ENCODE measurements around the gene SH3PXD2B.

SH3PXD2B gene

DNA sequence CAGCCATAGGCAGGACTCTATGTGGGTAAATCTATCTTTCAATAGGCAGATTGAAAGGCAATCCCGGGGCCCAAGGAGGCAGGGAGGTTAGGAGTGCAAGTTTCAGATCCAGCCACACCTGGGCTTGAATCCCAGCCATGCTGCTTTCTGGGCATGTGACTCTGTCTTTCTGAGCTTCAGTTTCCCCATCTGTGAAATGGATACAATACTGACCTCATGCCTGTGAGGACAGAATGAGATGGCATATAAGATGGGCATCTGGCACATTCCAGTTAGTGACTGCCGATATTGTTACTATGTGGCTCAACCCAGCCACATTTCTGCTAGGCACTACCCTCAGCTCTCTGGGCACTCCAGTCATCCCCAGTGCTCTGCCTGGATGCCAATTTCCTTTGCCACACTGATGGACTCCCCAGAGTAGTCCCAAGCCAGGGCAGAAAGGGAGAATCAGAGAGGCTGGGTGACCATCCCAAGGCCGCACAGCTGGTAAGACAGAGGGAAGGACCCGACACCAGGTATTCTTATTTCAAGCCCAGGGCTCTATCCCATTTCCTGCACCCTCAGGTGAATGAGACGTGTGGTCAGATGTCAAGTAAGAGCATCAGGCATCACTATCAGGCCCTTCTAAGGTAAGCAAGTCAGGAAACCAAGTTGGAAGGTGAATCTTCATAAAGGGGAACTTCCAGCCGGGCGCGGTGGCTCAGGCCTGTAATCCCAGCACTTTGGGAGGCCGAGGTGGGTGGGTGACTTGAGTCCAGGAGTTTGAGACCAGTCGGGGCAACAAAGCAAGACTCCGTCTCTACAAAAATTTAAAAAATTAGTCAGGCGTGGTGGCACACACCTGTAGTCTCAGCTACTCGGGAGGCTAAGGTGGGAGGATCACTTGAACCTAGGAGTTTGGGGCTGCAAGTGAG lies 38.7 kb downstream of the SH3PXD2B start:
- TF ChIP-seq FOXP2 (optimal IDR thresholded peaks at IDR 0.05; ENCODE audit: borderline replicate concordance, extremely low read depth, extremely low read length, insufficient read depth), result no peak

DNA sequence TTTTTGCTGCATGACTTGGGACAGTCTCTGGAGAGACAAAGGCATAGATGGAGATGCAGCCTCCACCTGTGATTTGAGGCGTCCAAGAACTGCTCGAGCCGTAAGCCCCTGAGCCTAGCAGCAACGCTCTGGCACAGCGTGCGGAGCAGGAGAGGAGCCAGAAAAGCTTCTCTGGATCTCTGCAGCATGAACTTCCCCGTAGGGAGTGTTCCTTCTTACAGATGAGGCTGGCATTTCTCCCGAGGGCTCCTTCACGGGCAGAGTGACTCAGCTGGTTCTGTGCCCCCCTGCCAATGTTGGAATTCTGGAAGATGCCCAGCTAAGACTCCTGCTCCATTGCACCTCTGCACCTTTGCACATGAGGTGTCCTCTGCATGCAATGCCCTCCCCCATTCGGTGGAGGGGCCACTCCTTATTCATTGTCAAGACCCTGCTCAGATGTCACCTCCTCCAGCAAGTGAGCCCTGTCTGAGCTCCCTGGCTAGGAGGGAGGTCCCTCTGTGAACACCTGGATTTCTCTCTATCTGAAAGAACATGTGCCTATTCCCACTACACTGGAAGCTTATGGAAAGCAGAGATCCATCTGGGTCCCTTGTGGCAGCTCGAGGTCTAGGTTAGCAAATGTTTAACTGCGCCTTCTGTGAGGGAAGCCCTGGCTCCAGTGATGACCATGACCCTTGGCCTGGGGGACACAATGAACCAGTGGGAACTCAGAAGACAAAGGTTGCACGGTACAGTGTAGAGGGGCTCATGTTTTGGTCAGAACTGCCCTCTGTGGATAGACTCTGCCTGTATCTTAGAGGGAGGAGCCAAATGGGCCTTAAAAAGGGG lies 39.6 kb downstream of the SH3PXD2B start:
- TF ChIP-seq TAF1 (IDR thresholded peaks at IDR 0.05; ENCODE audit: borderline replicate concordance, insufficient read depth, low read length), result no peak
- no peak for TF ChIP-seq POLR2AphosphoS5 (IDR thresholded peaks at IDR 0.05; ENCODE audit: low read depth, low read length)
- TF ChIP-seq, protein P1, sequence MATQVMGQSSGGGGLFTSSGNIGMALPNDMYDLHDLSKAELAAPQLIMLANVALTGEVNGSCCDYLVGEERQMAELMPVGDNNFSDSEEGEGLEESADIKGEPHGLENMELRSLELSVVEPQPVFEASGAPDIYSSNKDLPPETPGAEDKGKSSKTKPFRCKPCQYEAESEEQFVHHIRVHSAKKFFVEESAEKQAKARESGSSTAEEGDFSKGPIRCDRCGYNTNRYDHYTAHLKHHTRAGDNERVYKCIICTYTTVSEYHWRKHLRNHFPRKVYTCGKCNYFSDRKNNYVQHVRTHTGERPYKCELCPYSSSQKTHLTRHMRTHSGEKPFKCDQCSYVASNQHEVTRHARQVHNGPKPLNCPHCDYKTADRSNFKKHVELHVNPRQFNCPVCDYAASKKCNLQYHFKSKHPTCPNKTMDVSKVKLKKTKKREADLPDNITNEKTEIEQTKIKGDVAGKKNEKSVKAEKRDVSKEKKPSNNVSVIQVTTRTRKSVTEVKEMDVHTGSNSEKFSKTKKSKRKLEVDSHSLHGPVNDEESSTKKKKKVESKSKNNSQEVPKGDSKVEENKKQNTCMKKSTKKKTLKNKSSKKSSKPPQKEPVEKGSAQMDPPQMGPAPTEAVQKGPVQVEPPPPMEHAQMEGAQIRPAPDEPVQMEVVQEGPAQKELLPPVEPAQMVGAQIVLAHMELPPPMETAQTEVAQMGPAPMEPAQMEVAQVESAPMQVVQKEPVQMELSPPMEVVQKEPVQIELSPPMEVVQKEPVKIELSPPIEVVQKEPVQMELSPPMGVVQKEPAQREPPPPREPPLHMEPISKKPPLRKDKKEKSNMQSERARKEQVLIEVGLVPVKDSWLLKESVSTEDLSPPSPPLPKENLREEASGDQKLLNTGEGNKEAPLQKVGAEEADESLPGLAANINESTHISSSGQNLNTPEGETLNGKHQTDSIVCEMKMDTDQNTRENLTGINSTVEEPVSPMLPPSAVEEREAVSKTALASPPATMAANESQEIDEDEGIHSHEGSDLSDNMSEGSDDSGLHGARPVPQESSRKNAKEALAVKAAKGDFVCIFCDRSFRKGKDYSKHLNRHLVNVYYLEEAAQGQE (IDR thresholded peaks at IDR 0.05; ENCODE audit: insufficient read depth in 1 of 2, low read depth in 2 of 2, low read length in 2 of 2), result no peak
- TF ChIP-seq SIN3A (IDR thresholded peaks at IDR 0.05; ENCODE audit: borderline replicate concordance, insufficient read depth, low read length), result no peak
- TF ChIP-seq FOXP2 (optimal IDR thresholded peaks at IDR 0.05; ENCODE audit: borderline replicate concordance, extremely low read depth, extremely low read length, insufficient read depth), result no peak

DNA sequence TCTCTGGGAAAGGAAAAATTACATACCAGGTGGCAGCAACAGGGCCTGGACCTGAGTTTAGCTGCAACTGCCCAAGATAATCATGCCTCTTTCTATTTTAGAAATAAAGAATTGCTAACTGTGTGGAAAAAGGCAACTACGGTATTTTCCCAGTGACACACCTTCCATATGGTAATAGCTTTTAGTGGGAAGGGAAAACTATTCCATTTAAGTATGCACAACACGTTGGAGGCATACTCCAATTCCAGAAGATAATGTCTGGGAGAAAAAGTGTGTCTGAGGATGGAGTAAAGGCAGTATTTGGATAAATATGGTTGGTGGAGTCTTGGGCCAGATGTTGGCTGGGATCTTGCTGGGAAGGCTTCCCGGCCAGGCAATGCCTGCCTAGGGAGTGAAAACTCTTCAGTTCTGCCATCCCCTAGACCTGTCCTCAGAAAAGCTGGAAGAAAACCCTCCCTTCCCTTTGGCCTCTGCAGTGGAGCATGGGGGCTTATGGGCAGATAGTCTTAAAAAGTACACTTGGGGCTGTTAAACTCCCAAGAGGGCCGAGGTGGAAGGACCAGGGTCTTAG lies 40.6 kb downstream of the SH3PXD2B start:
- TF ChIP-seq FOXP2 (optimal IDR thresholded peaks at IDR 0.05; ENCODE audit: borderline replicate concordance, extremely low read depth, extremely low read length, insufficient read depth), result no peak
- no peak for TF ChIP-seq TAF1 (IDR thresholded peaks at IDR 0.05; ENCODE audit: borderline replicate concordance, insufficient read depth, low read length)
- TF ChIP-seq SIN3A (IDR thresholded peaks at IDR 0.05; ENCODE audit: borderline replicate concordance, insufficient read depth, low read length), result no peak
- TF ChIP-seq POLR2AphosphoS5 (IDR thresholded peaks at IDR 0.05; ENCODE audit: low read depth, low read length), result no peak
- TF ChIP-seq, protein P1 (IDR thresholded peaks at IDR 0.05; ENCODE audit: insufficient read depth in 1 of 2, low read depth in 2 of 2, low read length in 2 of 2), result no peak

DNA sequence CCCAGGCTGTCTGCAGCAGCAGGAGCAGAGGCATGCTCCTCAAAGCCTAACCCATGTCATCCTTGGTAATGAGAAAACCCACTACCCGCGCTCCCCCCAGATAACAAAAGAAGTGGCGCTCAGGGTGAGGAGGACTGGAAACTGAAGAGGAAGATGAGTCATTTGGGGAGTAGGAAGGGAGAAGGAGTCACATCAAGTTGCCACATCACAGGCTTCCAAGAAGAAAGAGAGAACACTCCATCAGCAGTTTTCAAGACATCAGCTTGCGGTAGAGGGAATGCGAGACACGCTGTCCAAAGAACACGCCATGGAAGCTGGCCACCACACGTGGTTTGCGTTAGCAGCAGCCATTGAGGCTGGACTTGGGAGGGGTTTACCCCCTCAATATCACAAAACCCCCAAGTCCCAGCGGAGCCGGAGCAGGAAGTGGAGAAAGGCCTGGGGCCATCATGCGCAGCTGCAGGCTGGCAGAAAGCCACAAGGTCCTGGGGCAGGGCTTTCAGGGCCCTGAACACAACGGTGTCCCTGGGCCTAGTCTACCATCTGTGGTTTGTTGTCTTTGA lies 41.5 kb downstream of the SH3PXD2B start:
- TF ChIP-seq POLR2AphosphoS5 (IDR thresholded peaks at IDR 0.05; ENCODE audit: low read depth, low read length), result peak; percentile 79; the same call in 1 of the 2 replicates
- TF ChIP-seq TAF1 (IDR thresholded peaks at IDR 0.05; ENCODE audit: borderline replicate concordance, insufficient read depth, low read length), result no peak
- TF ChIP-seq, protein P1 (IDR thresholded peaks at IDR 0.05; ENCODE audit: insufficient read depth in 1 of 2, low read depth in 2 of 2, low read length in 2 of 2), result peak in 1 of 2 experiments; percentile 69; a peak in 2 of 4 replicates
- TF ChIP-seq FOXP2 (optimal IDR thresholded peaks at IDR 0.05; ENCODE audit: borderline replicate concordance, extremely low read depth, extremely low read length, insufficient read depth), result peak; percentile 96
- peak; percentile 82; the same call in 1 of the 2 replicates for TF ChIP-seq SIN3A (IDR thresholded peaks at IDR 0.05; ENCODE audit: borderline replicate concordance, insufficient read depth, low read length)

All from PFSK-1 (cell line).